A172 (cell line): ENCODE results near the gene IFNL1. TPM values are rescaled to one million over a fixed set of nuclear protein-coding genes. Genes with fewer than 3 reads are reported as not detected.
A peak's percentile ranks its signal among the peaks of the same experiment; 100 is the strongest.
"Not testable (repeated sequence)": the region's sequence is repeated elsewhere in the genome, so short reads cannot be mapped to it uniquely, and the experiment has no call there.

Experiments
- DNase-seq: peaks from one replicate; pipeline ENCODE4 v3.0.0-alpha.2; 2015; ENCODE audit warnings: low spot score
- total RNA-seq: library from RNA; depleted of rRNA; stranded (reverse); fragments of >200 nt; shearing (Covaris generic); gene quantifications from 2 replicates; pipeline ENCODE4 v1.2.3, GENCODE V29; 2014; rRNA removed

Gene IFNL1
- total RNA-seq, 1 experiment from 2014 or later, result not detected

DNA sequence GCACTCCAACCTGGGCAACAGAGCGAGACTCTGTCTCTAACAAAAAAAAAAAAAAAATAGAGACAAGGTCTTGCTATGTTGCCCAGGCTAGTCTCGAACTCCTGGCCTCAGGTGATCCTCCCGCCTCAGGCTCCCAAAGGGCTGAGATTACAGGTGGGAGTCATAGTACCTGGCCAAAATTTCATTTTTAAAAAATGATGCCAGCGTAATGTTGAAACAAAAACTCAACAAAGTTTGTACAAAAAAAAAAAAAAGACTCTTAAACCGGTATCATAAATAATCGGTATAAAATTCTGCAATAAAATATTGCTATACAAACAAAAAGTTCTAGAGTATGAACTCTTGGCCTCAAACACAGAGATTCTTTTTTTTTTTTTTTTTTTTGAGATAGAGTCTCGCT is 36.1 kb downstream of the IFNL1 start:
- no peak for DNase-seq

DNA sequence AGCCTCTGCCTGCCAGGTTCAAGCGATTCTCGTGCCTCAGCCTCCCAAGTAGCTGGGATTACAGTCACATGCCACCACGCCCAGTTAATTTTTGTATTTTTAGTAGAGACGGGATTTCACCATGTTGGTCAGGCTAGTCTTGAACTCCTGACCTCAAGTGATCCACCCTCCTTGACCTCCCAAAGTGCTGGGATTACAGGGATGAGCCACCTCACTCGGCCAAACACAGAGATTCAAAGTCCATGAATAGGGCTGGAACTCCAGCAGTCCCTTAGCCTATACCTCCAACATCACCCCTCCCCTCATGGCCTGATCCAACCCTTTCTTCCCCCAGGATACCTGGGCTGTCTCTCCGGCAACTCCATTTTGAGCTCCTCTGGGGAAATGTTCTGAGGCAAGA is 36.5 kb downstream of the IFNL1 start:
- DNase-seq, result not testable (repeated sequence)

DNA sequence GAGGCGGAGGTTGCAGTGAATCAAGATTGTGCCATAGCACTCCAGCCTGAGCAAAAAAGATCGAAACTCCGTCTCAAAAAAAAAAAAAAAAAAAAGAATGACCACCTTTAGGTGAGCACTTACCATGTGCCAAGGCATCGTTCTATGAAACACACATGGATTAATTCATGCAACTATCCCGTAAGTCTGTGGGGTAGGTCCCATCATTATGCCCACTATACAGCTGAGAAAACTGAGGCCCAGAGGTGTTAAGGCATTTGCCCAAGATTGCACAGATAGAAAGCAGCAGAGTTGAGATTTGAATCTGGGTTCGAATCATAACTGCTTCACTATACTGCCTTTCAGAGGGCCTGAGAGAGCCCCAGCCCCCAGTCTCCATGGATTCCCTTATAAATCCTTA is 37.3 kb downstream of the IFNL1 start:
- no peak for DNase-seq

DNA sequence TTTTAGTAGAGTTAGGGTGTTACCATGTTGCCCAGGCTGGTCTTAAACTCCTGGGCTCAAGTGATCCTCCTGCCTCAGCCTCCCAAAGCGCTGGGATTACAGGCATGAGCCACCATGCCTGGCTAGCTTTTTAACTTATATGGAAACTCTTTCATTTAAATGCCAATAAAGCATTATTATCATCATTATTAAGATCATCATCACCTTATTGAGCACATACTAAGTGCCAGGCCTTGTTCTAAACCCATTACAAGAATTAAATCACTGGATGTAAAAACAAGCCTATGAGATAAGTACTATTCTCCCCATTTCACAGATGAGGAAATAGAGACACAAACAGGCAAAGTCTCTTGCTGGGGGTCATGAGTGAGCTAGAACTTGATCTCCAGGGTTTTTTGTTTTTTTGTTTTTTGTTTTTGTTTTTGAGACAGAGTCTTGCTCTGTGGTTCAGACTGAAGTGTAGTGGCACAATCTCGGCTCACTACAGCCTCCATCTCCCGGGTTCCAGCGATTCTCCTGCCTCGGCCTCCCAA is 38.3 kb downstream of the IFNL1 start:
- DNase-seq, result no peak

DNA sequence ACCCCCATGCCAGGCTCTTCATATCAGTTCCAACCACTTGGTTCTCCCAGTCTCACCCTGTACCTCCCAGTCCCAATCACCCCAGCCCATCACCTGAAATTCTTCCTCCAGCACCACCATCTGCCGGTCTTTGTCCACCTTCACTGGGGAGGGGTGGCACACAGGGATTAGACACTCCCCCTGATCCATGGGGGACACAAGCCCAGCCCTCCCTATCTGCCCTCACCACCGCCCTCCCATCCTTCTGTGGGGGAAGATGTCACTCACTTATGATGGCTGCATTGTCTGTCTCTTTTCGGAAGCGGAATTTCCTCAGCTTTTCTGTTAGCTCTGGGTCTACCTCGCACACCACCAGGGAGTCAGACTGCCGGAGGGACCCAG is 39.0 kb downstream of the IFNL1 start:
- DNase-seq, result no peak

DNA sequence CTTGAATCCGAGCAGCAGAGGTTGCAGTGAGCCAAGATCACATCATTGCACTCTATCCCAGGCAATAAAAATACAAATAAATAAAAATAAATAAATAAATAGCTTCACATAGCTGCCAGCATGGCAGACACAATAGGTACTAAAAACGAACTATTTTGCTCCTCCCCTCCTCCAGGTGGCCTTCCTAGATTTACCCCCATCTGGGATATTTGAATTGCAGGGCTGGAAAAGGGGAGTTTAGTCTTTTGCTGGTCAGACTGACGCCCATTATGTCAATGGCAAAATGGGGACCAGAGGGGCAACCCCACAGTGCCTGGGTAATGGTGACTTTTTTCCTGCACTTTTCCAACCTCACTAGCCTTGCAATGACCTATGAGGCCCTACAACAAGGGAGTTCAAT is 40.3 kb downstream of the IFNL1 start:
- DNase-seq, result no peak

DNA sequence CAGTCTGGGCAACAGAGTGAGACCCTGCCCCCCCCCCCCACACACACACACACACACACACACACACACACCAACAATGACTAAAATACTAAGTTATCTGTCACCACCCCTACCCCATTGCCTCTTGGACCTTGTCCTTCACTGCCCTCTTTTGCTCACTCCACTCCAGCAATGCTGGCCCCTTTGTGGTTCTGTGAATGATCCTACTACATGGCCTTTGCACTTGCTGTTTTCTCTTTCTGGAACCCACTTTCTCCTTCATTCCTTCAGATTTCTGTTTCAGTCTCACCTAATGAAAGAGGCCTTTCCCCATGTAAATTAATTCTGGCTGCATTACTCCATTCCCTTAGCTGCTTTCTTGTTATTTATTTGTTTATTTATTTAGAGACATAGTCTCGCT is 43.5 kb downstream of the IFNL1 start:
- DNase-seq, result no peak

DNA sequence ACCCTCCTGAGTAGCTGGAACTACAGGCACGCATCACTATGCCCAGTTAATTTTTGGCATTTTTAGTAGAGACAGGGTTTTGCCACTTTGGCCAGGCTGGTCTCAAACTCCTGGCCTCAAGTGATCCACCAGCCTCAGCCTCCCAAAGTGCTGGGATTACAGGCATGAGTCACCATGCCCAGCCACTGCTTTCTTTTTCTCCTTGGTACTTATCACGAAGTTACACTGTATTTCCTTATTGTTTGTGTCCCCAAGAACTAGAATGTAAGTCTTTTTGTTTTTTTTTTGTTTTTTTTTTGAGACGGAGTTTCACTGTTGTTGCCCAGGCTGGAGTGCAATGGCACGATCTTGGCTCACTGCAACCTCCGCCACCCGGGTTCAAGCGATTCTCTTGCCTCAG is 43.9 kb downstream of the IFNL1 start:
- DNase-seq, result not testable (repeated sequence)

DNA sequence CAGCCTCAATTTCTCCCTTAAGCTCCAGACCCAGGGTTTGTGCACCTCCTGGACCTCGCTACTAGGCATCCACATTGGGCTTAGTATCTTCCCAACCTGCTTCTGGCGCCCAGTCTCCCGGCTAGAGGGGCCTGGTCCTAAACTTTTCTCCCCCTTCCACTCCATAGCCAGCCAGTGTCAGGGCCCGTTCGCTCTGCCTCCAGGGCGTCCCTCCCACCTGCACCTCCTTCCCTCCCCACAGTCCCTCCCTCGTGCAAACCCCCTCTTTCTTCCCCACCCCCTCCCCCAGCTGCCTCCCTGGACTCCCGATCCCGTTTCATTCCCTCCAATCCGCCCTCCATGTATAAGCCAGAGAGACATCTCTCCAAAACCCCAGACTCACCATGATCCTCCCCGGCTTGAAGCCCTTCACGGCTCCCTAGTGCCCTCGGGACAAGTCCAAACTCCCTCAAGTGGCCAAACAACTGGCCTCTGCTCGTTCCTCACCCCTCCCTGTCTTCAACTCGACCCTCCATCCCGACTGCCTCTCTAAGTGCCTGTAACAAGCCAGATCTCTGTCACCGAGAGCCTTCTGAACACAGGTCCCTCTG is 45.0 kb downstream of the IFNL1 start:
- DNase-seq, result no peak

DNA sequence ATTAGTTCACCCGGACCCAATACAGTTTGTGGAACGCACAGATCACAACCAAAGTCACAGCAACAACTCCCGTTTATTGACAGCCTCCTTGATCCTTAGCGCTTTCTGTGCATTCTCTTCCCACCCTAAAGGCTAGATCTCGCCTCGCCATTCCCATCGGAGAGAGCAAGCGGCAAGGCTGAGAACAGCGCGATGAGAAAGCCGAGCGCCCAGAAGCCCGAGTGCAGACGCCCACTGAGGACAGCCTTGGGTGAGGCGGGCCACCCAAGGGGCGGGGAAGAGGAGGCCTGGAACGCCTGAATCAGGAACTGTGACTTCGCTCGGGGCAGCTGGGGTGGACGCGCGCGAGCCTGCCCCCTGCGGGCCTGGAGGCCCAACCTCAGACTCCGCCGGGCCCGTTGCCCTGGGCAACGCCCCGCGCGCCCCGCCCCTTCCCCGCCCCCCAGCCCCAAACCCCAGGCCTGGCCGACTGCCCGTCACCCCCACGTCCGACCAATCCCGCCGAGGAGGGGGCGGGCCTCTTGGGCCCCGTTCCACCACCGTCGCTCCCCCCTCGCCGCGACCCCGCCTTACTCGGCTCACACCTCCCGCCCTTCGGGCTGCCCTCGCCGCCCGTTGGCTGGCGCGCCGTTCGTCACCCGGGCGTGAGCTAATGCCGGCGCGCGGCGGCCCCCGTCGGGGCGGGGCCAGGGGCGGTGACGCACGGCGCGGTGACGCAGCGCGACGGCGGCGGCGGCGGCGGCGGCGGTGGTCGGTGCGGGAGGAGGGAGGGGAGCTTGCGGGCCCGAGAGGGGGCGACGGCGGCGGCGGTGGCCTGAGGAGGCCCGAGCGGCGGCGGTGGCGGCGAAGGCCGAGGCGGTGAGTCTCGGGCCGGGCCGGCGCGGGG is 45.8 kb downstream of the IFNL1 start, which contains the start of gene SAMD4B:
Gene SAMD4B (plus strand): TSS at position 703 of the 886 bp plus-strand sequence. CDS start 14,473 bp downstream, outside the sequence.
- peak; percentile 95 for DNase-seq

DNA sequence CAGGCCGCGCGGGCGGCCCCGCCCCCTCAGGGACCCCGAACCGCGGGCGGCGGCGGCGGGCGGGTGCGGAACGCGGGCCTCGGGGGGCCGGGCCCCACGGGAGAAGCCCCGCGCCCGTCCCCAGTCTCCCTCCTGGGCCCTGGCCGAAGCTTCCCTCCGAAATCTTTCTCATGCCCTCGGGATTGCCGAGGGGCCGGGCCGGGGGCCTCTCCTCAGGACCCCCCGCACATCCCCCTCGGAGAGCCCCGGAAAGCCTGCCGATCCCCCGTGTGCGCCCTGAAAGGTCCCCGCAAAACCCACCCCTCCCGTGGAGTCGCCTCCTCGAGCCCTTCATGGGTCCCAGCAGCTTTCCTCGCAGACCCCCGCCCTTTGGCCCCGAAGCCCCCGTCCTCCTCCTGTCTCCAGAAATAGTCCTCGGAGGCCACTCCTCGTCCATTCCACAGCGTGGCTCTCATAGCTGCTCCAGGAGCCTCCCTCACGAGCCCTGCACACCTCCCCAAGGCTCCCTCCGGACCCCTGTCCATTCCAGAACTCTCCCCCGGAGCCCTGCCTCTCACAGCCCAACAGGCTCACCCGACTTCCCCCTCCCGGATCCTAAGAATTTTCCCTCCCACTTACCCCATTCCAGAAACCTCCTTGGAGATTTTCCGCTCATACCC is 46.6 kb downstream of the IFNL1 start:
- no peak for DNase-seq

DNA sequence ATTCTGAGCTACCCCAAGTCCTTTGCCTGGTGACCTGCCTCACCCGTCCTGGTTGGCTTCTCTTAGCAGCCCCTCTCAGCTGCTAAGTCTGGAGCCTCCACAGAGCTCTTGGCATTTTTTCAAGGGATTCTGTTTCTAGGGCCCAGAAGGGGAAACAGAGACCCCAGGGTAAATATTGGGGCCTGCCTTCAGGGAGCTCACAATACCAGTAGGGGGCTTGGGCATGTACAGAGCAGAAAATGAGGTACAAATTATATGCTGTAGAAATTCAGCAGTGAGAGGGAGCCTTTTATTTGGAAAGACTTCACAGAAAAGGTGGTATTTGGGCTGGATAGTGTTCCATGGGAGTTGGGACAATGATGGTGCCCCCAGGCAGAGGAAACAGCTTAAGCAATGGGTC is 49.7 kb downstream of the IFNL1 start:
- DNase-seq, result no peak

DNA sequence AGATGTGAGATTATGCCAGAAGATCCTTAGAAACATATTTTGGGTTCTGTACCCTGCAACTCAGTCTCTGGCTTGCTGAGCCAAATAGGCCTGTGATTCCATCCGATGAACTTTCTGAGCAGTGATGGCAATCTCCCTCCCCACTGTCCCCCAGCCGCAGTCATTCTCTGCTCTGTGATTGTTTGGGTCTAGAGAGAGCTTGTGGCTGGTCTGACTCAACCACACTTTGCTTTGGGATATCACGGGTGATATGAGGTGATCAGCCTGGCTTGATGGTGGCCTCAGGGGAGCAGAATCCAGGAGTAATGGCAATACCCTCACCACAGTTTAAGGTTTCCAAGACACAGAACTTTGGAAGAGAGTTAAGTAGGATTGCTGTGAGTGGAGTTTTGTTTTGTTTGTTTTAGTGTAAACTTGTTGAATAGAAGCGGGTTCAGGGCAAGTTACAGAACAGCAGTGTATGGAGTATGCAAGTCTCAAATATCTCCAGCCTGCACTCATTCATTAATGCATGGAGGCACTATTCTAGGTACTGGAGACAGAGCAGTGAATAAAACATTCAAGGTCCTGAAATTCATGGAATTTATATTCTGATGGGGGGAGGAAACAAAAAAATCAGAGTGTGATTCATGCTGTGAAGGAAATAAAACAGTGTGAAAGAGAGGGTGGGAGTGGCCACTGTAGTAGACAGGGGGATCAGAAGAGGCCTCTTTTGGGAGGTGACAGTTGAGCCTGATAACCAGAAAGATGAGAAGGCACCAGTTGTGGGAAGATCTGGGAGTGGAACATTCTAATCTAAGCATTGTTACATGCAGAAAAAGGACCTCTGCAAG is 51.3 kb downstream of the IFNL1 start:
- DNase-seq, result no peak

Other genes starting within 250 kb of the IFNL1 start
- 0.03 and 0.31 TPM in 2 replicates for gene ACP7, start 212.0 kb upstream of the IFNL1 start, total RNA-seq
- 9.2 and 16.2 TPM in 2 replicates for gene PAK4, start 170.6 kb upstream of the IFNL1 start, total RNA-seq
- not detected in 2 replicates for gene NCCRP1, start 99.4 kb upstream of the IFNL1 start, total RNA-seq
- gene SYCN, start 92.1 kb upstream of the IFNL1 start, total RNA-seq, result not detected in 2 replicates
- not detected in 2 replicates for gene IFNL3, start 51.4 kb upstream of the IFNL1 start, total RNA-seq
- not detected in 2 replicates for gene IFNL4, start 47.6 kb upstream of the IFNL1 start, total RNA-seq
- not detected in 2 replicates for gene IFNL2, start 28.0 kb upstream of the IFNL1 start, total RNA-seq
- 1.7 and 1.9 TPM in 2 replicates for gene LRFN1, start 24.5 kb downstream of the IFNL1 start, total RNA-seq
- gene GMFG, start 39.6 kb downstream of the IFNL1 start, total RNA-seq, result 0.48 TPM in 1 of 2 replicates, not detected in the other
- 55.7 and 81.4 TPM in 2 replicates for gene SAMD4B, start 46.0 kb downstream of the IFNL1 start, total RNA-seq
- gene PAF1, start 94.7 kb downstream of the IFNL1 start, total RNA-seq, result 55.3 and 69.9 TPM in 2 replicates
- 20.9 and 24.7 TPM in 2 replicates for gene MED29, start 95.0 kb downstream of the IFNL1 start, total RNA-seq
- 0.50 and 1.5 TPM in 2 replicates for gene ZFP36, start 110.4 kb downstream of the IFNL1 start, total RNA-seq
- gene PLEKHG2, start 116.3 kb downstream of the IFNL1 start, total RNA-seq, result 11.4 and 17.3 TPM in 2 replicates
- 145 and 262 TPM in 2 replicates for gene RPS16, start 139.5 kb downstream of the IFNL1 start, total RNA-seq
- 101 and 116 TPM in 2 replicates for gene SUPT5H, start 149.2 kb downstream of the IFNL1 start, total RNA-seq
- 116 and 127 TPM in 2 replicates for gene TIMM50, start 184.4 kb downstream of the IFNL1 start, total RNA-seq
- gene DLL3, start 202.5 kb downstream of the IFNL1 start, total RNA-seq, result not detected in 2 replicates
- not detected in 2 replicates for gene SELENOV, start 218.7 kb downstream of the IFNL1 start, total RNA-seq
- gene EID2B, start 236.4 kb downstream of the IFNL1 start, total RNA-seq, result 9.4 and 15.8 TPM in 2 replicates
- gene EID2, start 243.8 kb downstream of the IFNL1 start, total RNA-seq, result 29.3 and 34.2 TPM in 2 replicates